SU-DHL-6 (cell line): ENCODE results near the gene CLEC4F.

Experiments
- CTCF ChIP-seq: fragments of 200-600 bp; sonication (generic); IDR thresholded peaks from one replicate; pipeline ENCODE4 v1.5.1; 2017; ENCODE audit warnings: antibody characterized with exemption, mild to moderate bottlenecking, low read length, moderate library complexity; ENCODE audit not compliant: insufficient read depth, poor library complexity, severe bottlenecking
- EZH2phosphoT487 ChIP-seq: fragments of 200-600 bp; sonication (generic), shearing (Covaris generic); conservative IDR thresholded peaks from 2 replicates; pipeline ENCODE4 v1.6.1; 2018; ENCODE audit warnings: mild to moderate bottlenecking, antibody characterized with exemption, low read length, moderate library complexity, mixed read lengths

- TF ChIP-seq CTCF (no peak), EZH2phosphoT487 (no peak)
Measured at GRCh38 chr2:70771446-70771845, 49.0 kb downstream of the CLEC4F start.
